ENCODE results near the gene TBC1D20. TPM values are rescaled to one million over a fixed set of nuclear protein-coding genes. Genes with fewer than 3 reads are reported as not detected.
"Not testable (repeated sequence)": the region's sequence is repeated elsewhere in the genome, so short reads cannot be mapped to it uniquely, and the experiment has no call there.

Gene TBC1D20
- total RNA-seq (2014; rRNA removed; shearing (Covaris generic); ENCODE audit: low replicate concordance) = 10.2 and 11.6 TPM in 2 replicates

DNA sequence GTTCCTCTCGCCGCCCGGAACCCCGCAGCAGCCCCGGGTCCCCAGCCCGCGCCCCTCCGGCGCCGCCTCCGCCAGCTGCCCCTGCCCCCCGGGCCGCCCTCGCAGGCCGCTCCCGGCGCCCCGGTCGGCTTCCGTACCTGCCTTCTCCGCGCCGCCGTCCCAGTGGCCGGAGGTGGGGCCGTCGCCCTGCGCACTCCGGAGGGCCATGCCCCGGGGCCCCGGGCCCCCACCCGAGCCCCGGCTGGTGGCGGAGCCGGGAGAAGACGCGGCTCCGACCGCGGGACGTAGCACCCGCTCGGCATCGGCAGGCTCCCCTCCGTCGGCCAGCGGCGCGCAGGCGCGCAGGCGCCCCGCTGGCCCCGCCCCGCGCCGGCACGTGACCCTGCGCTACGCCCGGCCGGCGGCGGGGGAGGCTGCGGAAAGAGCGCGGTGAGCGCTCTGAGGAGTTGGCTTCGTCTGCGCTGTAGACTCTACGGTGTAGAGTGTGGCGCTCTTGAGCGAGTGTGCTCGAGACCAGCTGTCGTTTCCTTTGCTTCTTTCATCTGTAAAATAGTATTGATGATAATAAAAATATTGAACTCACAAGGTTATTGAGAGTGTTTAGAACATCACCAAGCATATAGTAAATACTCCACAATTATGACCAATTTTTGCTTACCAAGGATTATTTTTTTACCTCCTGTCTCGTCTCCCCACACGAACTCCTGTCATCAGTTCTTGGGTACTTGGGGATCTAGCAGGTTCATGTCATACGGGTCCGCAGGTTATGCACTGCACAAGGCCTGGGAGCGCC is at the start of gene TBC1D20:
Gene TBC1D20, minus strand, starts transcription at position 335 of the 793 bp plus-strand sequence. Its CDS starts 128 bp downstream, at position 207.
- no peaks in the 10 kb centered on the region; the same call in 1 of the 2 replicates for H3K36me3 ChIP-seq
- DNase-seq = peak; percentile 77
- H3K9me3 ChIP-seq = no peaks in the 10 kb centered on the region
- no peaks in the 10 kb centered on the region for H3K27me3 ChIP-seq
- H3K4me3 ChIP-seq = peak within 1 kb of the TSS; percentile 71

DNA sequence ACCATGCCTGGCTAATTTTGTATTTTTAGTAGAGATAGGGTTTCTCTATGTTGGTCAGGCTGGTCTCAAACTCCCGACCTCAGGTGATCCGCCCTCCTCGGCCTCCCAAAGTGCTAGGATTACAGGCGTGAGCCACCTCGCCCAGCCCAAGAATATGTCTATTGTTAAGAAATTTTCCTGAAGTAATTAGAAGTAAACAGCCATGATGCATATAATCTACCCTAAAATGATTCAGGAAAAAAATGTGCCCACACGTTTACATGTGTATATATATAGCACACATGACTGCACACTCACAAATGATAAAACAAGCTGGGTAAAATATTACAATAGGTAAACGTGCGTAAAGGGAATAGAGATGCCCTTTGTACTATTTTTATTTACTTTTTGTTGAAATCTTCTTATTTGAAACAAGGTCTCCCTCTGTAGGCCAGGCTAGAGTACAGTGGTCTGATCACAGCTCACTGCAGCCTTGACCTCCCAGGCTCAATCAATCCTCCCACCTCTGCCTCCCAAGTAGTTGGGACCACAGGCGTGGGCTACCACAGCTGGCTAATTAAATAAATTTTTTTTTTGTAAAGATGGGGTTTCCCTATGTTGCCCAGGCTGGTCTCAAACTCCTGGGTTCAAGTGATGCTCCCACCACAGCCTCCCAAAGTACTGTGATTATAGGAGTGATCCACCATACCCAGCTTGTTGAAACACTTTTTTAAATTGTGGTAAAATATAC is 48.2 kb upstream of the TBC1D20 start:
- not testable (repeated sequence) for H3K27me3 ChIP-seq, H3K4me3 ChIP-seq, H3K9me3 ChIP-seq, DNase-seq
- H3K36me3 ChIP-seq = peaks cover 39% of the 10 kb centered on the region

- DNase-seq = not testable (repeated sequence)
Measured at GRCh38 chr20:508364-508787, 46.0 kb upstream of the TBC1D20 start.

GRCh38 chr20:507761-508332 is 45.5 kb upstream of the TBC1D20 start:
- peaks cover 49% of the 10 kb centered on the region for H3K36me3 ChIP-seq
- H3K9me3 ChIP-seq = no peaks in the 10 kb centered on the region
- H3K27me3 ChIP-seq = no peaks in the 10 kb centered on the region
- H3K4me3 ChIP-seq = no peak overlapping the region
- DNase-seq = no peak

More at GRCh38 chr20:508364-508787, 46.0 kb upstream of the TBC1D20 start:
- H3K9me3 ChIP-seq, H3K27me3 ChIP-seq, H3K4me3 ChIP-seq: not testable (repeated sequence)
- peaks cover 44% of the 10 kb centered on the region for H3K36me3 ChIP-seq

DNA sequence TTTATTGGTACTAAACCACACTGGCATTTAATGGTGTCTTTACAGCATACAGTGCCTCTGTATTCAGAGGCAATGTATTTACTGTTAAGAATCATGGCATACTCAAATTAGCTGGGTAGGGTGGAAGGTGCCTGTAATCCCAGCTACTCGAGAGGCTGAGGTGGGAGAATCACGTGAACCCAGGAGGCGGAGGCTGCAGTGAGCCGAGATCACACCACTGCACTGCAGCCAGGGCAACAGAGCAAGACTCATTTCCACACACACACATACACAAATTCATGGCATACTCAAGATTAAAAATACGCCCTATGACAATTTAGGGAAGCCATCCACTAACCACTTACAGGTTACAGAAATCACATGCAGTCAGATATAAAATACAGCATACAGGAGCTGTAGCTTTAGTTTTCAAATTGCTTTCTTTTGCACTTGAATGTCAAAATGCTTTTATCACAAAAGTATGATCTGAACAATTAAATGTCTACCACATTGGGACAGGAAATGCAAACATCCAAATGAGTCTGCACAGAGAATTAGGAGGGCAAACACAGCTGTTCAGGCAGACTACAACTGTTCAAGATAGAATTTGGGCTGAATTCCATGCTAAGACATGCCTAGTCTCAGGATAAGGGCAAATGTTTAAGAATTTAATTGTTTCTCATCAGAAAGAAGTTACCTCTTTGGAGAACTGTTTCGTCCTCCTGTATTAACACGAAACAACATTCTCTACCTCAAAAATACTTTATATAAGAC is 44.8 kb upstream of the TBC1D20 start:
- peaks cover 54% of the 10 kb centered on the region for H3K36me3 ChIP-seq
- H3K9me3 ChIP-seq = no peaks in the 10 kb centered on the region
- H3K4me3 ChIP-seq = no peak overlapping the region
- no peak for DNase-seq
- H3K27me3 ChIP-seq = no peaks in the 10 kb centered on the region

DNA sequence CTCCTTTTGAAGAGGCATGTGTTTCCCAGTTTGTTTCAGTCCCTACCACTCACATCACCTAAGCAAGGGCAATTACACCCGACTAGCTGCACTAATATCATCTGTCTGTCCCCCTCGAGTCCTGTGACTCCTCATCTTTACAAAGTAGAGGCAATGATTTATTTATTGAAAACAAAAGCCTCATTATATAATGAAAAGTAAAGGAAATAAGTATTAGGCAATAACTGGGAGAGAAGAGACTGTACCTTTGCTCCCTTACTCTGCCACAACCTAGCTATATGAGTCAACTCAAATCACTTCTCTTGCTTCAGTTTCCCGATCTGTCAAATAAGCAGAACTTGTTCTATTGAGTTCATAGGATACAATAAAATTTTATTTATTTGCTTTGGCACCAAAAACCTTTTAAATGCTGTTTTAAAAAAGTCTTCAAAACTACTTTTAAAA is 42.3 kb upstream of the TBC1D20 start:
- H3K36me3 ChIP-seq = peaks cover 58% of the 10 kb centered on the region

DNA sequence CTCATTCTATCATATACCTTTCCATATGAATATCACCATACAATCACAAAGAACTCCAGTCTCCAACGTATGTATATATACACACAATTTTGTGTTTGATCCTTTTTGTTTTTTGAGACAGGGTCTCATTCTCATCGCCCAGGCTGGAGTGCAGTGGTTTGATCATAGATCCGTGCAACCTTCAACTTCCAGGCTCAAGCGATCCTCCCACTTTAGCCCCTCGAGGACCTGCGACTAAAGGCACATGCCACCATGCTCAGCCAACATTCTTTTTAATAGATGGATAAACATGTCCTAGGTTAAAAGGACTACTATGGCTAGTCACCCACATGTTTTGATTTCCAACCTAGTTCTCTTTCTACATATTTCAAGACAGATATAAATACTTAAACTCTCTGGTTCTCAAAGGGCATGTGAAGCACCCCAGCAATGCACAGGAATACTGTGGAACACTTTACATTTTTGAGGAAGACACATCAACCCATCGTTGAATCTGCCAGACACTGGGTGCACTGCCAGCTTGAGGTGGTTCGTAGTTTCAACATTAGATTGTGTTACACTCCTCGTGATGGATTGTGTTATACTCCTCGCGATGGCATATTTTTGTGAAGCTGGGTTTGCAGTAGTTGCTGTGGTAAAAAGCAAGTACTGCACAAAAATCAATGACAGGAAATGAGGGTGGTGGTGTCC is 40.9 kb upstream of the TBC1D20 start:
- Histone ChIP-seq H3K4me3 (no peak overlapping the region), H3K27me3 (no peaks in the 10 kb centered on the region), H3K36me3 (peaks cover 50% of the 10 kb centered on the region), H3K9me3 (no peaks in the 10 kb centered on the region)
- DNase-seq = no peak

More for the DNA sequence above, 42.3 kb upstream of the TBC1D20 start:
- H3K4me3 ChIP-seq = no peak overlapping the region
- no peaks in the 10 kb centered on the region for H3K27me3 ChIP-seq
- no peak for DNase-seq
- no peaks in the 10 kb centered on the region for H3K9me3 ChIP-seq

DNA sequence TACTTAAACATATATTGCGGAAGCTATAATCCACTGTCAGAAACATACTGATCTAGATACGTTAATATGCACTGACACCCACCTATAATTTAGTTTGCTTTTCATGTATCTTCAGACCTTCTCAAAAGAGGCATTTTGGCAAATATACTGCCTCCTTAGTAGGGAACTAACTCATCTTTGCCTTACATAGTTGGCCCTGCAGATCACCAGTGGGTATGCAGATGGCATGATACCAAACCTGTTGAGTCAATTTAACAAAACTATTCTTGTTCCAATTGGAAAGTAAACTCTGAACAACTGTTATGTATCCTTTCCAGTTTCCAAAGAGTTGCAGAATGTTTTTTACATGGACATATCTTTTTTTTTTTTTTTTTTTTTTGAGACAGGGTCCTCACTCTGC is 35.6 kb upstream of the TBC1D20 start:
- H3K27me3 ChIP-seq = no peaks in the 10 kb centered on the region
- H3K9me3 ChIP-seq = no peaks in the 10 kb centered on the region
- peaks cover 35% of the 10 kb centered on the region for H3K36me3 ChIP-seq
- DNase-seq = peak; percentile 6
- H3K4me3 ChIP-seq = no peak overlapping the region

- DNase-seq = peak; percentile 69
- Histone ChIP-seq H3K9me3 (no peaks in the 10 kb centered on the region), H3K27me3 (no peaks in the 10 kb centered on the region), H3K4me3 (no peak overlapping the region), H3K36me3 (peaks cover 33% of the 10 kb centered on the region)
Measured at GRCh38 chr20:496126-496696, 33.9 kb upstream of the TBC1D20 start.

DNA sequence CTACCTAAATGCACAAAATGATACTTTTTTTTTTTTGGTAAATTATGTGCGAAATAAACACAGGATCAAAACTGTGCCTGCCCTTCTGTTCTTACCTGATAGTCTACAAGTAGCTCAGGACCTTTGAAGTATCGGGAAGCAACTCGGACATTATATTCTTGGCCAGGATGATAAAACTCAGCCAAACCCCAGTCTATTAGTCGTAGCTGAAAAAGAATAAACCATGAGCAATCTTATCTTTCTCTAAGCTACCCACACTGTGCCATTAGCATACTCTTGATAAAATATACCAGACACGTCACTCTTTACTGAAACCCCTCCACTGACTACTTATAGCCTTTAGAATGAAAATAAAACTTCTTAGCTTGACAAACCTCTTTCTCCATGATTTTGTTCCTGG is 29.8 kb upstream of the TBC1D20 start:
- no peak for DNase-seq
- Histone ChIP-seq H3K36me3 (peaks cover 43% of the 10 kb centered on the region), H3K4me3 (no peak overlapping the region)

DNA sequence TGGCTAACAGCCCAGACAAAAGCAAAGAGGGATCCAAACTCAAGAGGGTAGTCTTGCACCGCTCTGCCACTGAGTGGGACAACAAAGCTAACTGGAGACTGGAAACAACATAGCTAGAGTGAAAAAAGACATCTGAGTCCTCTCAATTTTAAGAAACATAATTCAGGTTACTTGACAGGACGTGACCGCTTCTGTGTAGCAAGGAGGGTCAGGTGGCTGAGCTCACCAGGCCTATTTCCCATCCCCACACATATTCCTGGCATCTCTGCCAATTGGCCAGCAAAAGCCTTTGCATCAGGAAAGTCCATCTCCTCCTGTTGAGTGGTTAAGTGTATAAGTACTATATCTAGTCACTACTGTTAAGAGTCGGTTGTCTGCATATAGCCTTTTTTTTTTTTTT is 25.3 kb upstream of the TBC1D20 start:
- no peak for DNase-seq
- Histone ChIP-seq H3K9me3 (no peaks in the 10 kb centered on the region), H3K4me3 (no peak overlapping the region), H3K36me3 (peaks cover 55% of the 10 kb centered on the region), H3K27me3 (no peaks in the 10 kb centered on the region)

More for the DNA sequence above, 29.8 kb upstream of the TBC1D20 start:
- Histone ChIP-seq H3K9me3 (no peaks in the 10 kb centered on the region), H3K27me3 (no peaks in the 10 kb centered on the region)

DNA sequence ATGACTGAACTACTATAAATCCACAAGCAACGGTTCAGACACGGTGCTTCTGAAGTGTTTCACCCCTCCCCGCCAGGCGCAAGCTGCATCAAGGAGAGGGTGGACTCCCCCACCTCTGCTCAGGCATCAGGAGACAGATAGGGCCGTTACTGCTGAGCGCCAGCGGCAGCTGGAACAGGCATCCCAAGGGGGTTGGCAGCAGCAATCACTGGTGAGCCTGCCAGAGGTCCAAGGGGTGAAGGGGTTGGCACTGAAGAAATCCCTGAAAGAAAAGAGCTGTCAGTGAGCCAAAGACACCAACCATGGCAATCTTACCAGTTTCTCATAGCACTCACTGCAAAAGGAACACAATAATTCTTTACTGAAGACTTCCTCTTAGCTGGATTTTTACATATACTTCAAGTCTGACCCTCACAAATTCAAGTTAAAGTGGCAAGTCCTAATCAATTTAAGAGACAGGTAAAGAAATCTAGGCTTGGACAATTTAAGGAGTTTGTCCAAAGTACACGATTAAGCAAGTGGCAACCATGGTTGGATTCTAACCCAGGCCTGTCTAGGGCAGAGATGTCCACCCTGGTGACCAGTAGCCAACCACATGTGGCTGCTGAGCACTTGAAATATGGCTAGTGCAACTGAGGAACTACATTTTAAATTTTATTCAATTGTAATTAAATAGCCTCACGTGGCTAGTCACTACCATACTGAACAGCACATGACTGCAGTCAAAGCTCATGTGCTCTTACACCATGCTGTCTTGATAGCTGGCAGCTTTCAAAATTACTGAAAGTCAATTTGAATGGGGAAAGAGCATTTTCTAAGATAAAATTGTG is 21.7 kb upstream of the TBC1D20 start:
- Histone ChIP-seq H3K4me3 (no peak overlapping the region), H3K27me3 (no peaks in the 10 kb centered on the region), H3K36me3 (peaks cover 36% of the 10 kb centered on the region), H3K9me3 (no peaks in the 10 kb centered on the region)
- no peak for DNase-seq

GRCh38 chr20:481167-481566 is 18.8 kb upstream of the TBC1D20 start:
- no peaks in the 10 kb centered on the region for H3K27me3 ChIP-seq
- no peak overlapping the region for H3K4me3 ChIP-seq
- H3K36me3 ChIP-seq = peaks cover 27% of the 10 kb centered on the region
- DNase-seq = no peak
- no peaks in the 10 kb centered on the region for H3K9me3 ChIP-seq

- Histone ChIP-seq H3K9me3 (no peaks in the 10 kb centered on the region), H3K27me3 (no peaks in the 10 kb centered on the region), H3K4me3 (no peak overlapping the region), H3K36me3 (peaks cover 19% of the 10 kb centered on the region)
- DNase-seq = no peak
Measured at GRCh38 chr20:480044-480443, 17.7 kb upstream of the TBC1D20 start.

- no peak for DNase-seq
- Histone ChIP-seq H3K36me3 (peaks cover 17% of the 10 kb centered on the region), H3K9me3 (no peaks in the 10 kb centered on the region), H3K4me3 (no peak overlapping the region), H3K27me3 (no peaks in the 10 kb centered on the region)
Measured at GRCh38 chr20:479487-479886, 17.2 kb upstream of the TBC1D20 start.
